Right renal pelvis (tissue), 4 donors: Measurements from ENCODE around the gene CAMKK1. TPM values are rescaled to one million over a fixed set of nuclear protein-coding genes. Genes with fewer than 3 reads are reported as not detected.

Experiments
- DNase-seq, 4 donors: peaks; one replicate each; pipeline ENCODE4 v3.0.0-alpha.2; 2013; ENCODE audit warnings: low read depth in 4 of 4, low spot score in 3 of 4, missing footprints in 1 of 4
- polyA plus RNA-seq, 4 donors: library from polyadenylated mRNA; unstranded; fragments of 120-200 nt; gene quantifications; one replicate each; pipeline ENCODE4 v1.2.1, GENCODE V29; 2013; ENCODE audit not compliant: insufficient read length in 4 of 4

The CAMKK1 gene
- polyA plus RNA-seq, result 1 to 10 TPM; 3.8 to 4.7 (median 4.1) TPM

DNA sequence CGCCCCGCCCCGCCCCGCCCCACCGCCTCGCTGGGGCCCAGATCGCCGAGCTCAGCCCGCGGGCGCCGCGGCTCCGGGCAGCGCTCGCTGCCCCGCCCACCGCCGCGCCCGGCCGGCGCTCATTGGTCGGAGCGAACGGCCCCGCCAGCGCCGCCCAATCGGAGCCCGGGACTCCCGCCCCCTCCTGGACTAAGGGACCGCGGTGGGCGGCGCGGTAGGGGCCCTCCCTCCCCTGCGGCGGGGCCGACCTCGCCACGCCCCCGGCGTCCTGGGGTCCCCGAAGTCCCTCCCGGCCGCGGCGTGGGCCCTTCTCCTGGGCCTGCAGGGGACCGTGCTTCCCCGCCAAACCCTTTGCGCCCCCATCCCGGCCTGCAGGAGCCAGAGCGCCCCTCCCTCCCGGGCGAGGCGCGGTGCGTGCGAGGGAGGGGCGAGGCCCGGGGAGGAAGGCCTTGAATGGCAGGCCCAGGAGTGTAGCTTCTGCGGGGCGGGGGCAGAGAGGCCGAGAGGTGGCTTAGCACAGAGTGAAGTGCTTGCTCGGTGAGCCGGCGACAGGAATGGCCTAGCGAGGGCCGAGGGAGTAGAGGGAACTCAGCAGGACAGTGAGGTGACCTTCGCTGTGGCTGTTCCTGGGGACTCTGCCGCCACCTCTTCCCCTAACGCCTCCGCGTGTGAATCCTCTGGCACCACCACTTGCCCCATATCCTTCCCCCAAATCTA lies at the start of gene CAMKK1:
CAMKK1 (minus strand) TSS at position 51 of the 717 bp plus-strand sequence. CDS start 7,366 bp downstream, outside the sequence.
- peak in 3 of 4 donors; percentile 53 to 72 (median 72) for DNase-seq

- no peak for DNase-seq
Observed at GRCh38 chr17:3940965-3941698, 48.3 kb upstream of the CAMKK1 start.

DNA sequence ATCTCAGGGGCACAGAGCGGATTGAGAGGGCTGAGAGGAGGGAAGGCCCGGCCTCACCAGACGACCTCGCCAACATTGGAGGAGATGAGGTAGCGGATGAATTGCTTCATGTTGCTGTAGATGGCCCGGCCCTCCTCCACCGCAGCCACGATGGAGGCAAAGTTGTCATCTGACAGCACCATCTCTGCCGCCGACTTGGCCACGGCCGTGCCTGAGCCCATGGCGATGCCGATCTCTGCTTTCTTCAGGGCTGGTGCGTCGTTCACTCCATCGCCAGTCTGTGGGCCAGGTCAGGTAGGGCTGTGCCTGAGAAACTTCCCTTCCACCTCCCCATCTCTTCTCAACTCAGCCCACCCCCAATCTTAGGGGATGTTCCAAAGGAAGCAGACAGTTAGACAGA lies 44.5 kb upstream of the CAMKK1 start:
- DNase-seq, result no peak

DNA sequence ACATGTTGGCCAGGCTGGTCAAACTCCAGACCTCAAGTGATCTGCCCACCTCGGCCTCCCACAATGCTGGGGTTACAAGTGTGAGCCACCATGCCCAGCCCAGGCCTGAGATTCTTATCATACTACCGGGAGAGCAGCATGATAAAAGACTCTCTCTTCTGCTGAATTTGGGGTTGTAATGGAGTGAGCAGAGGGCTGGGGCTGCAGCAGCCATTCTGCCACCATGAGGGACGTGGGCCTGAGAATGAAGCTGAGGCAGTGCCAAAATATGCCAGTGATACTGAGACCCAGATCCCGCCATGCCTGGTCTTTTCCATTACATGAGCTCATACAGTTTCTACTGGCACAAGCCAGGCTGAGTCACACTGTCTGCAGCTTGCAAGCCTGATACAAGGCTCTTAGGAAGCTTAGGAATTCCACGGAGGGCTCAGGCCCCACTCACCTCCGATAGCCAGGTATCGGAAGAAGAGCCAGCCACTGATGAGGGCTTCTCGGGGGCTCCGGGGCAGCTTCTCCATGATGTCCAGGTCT lies 43.0 kb upstream of the CAMKK1 start:
- DNase-seq, result no peak

DNA sequence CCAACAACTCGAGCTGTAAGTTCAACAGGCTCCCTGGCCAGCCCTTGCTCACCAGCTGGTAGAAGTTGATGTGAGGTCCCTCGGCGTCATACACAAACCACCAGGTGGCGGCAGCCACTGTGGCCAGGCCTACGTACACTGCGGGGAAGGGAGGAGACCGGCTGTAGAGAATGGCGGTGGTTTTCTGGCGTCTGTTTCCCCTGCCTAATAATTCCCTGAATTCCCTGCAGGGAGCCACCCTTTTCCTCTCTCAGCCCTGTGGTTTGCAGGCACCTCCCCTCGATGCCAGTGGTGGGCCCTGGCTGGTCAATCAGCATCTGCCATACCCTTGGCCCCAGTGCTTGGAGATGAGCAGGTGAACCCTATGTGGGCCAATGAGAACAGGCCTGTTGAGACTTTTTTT lies 42.3 kb upstream of the CAMKK1 start:
- DNase-seq, result peak in 2 of 4 donors; percentile 46 to 55

DNA sequence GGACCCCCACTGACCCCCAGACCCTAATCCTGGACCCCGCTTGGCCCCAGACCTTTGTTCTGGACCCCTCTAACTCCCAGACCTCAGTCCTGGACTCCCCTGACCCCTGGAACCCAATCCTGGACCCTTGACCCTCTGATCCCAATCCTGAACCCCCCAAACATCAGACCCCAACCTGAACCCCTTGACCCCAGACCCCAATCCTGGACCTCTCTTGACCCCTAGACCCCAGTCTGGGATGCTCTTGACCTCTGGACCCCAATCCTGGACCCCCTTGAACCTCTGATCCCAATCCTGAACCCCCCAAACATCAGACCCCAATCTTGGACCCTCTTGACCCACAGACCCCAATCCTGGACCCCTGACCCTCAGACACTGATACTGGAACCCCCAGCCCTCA lies 36.9 kb upstream of the CAMKK1 start:
- no peak for DNase-seq

DNA sequence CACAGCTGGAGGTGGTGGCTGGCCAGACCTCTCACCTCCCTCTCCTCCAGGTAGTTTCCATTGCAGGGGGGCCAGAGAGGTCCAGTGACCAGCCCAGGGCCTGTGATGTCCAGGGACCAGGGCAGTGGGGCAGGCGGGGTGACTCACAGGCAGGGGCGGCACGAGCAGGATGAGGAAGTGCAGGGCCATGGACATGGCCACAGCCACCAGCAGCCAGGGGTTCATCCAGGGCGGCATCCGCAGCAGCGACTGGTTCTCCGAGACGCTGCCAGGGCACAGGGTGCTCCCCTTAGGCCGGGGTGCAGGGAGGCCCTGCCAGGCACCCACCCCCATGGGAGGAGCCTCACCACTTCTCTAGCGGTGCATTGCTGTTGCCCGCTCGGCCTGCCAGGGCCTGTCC lies 36.3 kb upstream of the CAMKK1 start:
- DNase-seq, result no peak

DNA sequence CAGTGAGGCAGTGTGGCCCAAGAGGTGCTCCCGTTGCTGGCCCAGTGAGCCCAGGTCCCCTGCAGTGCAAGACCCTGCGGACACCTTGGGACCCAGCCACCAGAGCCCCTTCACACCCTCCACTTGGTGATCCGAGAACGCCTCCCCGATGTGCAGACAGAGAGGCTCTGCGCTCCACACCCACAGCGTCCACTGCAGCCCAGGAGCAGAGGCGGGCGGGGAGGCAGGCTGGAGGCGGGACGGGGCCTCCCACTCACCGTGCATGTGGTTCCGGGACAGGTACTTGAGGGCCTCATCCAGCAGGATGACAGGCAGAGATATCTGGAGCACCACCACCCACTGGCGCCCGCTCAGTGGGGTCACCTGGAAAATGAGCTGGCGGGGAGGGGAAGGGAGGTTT lies 35.6 kb upstream of the CAMKK1 start:
- DNase-seq, result no peak

DNA sequence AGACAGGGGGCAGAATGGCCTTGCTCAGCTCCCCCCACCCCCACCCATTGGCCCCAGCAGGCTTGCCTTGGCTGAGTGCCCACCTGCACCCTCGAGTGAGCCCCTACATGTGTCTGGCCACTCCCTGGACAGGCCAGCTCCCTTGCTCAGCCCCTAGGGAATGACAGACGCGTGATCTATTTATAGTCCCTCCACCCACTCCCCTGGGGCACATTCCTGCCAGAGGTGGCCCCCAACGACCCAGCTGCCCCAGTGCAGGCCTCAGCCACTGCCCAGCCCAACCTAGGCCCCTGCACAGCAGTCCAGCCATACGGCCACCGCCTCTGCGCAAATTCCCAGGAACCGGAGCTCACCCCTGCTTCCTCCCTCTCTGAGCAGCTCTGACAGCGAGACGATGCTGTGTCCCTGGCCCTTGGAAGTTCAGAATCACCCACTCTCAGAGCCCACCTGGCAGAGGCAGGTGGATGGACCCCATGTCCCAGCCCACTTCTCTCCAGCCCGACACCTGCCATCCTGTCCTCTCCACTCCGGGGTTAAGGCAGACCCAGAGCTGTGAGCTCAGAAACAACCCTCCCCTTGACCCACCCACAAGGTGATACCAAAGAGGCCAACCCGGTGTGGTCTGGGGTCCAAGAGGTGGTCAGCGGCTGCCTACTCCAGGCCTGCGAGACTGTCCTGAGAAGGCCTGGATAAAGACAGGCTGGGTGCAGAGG lies 34.9 kb upstream of the CAMKK1 start:
- DNase-seq, result no peak

GRCh38 chr17:3926860-3927627 lies 34.2 kb upstream of the CAMKK1 start:
- DNase-seq, result no peak

- no peak for DNase-seq
Observed at GRCh38 chr17:3925684-3926485, 33.0 kb upstream of the CAMKK1 start.

DNA sequence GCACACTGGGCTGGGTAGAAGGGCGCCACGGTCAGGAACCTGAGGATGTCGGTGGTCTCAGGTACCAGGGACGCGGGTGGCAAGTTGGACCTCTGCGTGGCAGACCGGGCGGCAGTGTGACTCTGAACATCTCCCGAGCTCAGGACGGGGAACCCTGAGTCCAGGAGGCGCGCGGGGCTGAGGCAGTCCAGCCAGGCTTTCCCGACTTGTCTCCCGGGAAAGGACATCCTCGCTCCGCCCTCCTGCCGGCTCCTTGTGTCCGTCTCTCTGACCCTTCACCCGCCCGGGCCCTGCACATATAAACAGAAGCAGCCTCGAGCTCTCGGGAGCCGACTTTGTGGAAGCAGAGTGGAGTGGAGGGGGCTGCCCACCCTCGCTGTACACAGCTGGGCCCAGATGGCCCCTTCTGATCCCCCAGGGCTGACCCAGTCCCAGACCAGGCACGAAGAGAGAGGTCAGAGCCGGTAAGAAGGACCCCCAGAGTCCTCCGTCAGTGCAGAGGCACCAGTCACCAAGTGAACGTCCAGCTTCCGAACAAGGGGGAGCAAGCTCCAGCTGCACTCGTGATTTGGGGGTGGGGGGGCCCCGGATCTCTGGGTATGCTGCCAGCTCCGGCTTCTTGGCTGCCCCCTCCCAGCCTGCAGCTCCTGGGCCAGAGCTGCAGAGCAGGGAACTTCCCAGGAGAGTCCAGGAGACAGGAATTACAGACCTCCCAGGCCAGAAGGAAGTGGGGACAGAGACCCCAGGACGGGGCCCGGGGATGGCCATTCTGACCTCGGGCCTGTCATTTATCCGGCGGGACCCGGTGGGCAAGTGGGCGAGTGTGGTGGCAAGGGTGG lies 31.9 kb upstream of the CAMKK1 start:
- no peak for DNase-seq

GRCh38 chr17:3923466-3924190 lies 30.8 kb upstream of the CAMKK1 start:
- no peak for DNase-seq

- DNase-seq, result no peak
Observed at GRCh38 chr17:3922765-3923164, 29.9 kb upstream of the CAMKK1 start.

DNA sequence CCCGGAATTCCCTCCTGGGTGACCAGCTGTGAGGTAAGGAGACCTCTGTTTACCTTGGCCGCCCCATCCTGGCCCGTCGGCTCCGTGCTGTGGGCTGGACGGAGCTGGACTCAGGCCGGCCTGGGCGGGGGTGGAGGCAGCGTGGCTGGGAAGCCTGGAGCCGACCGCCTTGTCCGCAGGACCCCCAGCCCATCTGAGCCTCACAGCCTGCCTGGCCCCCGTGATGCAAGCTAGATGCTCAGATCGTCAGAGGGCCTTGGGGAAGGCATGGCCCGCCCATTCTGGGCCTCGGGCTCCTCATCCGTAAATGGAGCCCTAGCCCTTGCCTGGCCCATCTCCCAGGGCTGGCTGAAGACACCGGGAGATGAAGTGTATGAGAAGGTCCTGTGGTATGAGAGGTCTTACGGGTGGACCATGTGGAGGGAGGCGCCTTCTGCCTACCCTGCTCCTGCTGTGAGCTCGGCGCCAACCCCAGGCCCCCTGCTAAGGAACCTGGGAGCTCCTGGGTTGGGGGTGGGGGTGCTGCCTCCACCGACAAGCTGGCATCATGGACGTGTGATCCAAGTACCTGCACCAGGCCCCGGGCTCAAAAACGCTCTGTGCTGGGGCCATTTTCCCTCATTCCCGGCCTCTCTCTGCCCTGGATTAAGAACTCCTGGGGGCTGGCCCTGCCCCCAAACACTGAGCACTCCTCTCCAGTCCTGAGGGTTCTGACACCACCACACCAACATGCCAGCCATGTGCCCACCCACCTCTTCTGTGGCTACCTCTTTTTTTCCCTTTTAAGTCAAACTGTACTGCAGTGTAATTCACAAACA lies 28.9 kb upstream of the CAMKK1 start:
- DNase-seq, result no peak

- DNase-seq, result no peak
Observed at GRCh38 chr17:3921006-3921405, 28.2 kb upstream of the CAMKK1 start.

- DNase-seq, result no peak
Observed at GRCh38 chr17:3919123-3919624, 26.3 kb upstream of the CAMKK1 start.
